Vagina (tissue), 2 donors: ENCODE data around the gene CTDSPL2. TPM values are rescaled to one million over a fixed set of nuclear protein-coding genes. Genes with fewer than 3 reads are reported as not detected.
"Not testable (repeated sequence)": the region's sequence is repeated elsewhere in the genome, so short reads cannot be mapped to it uniquely, and the experiment has no call there.

Source experiments
- DNase-seq, 2 donors: peaks; one replicate each; pipeline ENCODE4 v3.0.0-alpha.2; 2017; ENCODE audit errors: extremely low spot score in 2 of 2
- H3K27ac ChIP-seq: fragments of 200-600 bp; sonication (generic); one replicate; pipeline ENCODE4 v1.5.1; 2019
- H3K27me3 ChIP-seq: fragments of 200-600 bp; sonication (generic); one replicate; pipeline ENCODE4 v1.5.1; 2019
- H3K36me3 ChIP-seq, 2 donors: fragments of 200-600 bp; sonication (generic); one replicate each; pipeline ENCODE4 v1.5.1; 2017 to 2019
- H3K4me1 ChIP-seq: fragments of 200-600 bp; sonication (generic); one replicate; pipeline ENCODE4 v1.5.1; 2019
- H3K4me3 ChIP-seq, 2 donors: fragments of 200-600 bp; sonication (generic); 1 replicate in 1 of 2; 2 replicates in 1 of 2; pipeline ENCODE4 v1.5.1; 2016 to 2019
- H3K9me3 ChIP-seq: fragments of 200-600 bp; sonication (generic); one replicate; pipeline ENCODE4 v1.5.1; 2019
- POLR2A ChIP-seq, 2 donors: fragments of 450-650 bp; IDR thresholded peaks; one replicate each; pipeline ENCODE4 v1.6.1; 2017; ENCODE audit warnings: antibody characterized with exemption in 2 of 2, mild to moderate bottlenecking in 2 of 2, moderate library complexity in 2 of 2
- POLR2AphosphoS5 ChIP-seq, 2 donors: sonication (generic); formaldehyde crosslinking; IDR thresholded peaks; one replicate each; pipeline ENCODE4 v1.9.0; 2017; ENCODE audit warnings: antibody characterized with exemption in 2 of 2, mild to moderate bottlenecking in 2 of 2, low read depth in 1 of 2; ENCODE audit not compliant: insufficient read depth in 1 of 2
- intact Hi-C: fragments of 100-400 bp; cut with DNase I; formaldehyde crosslinking; loops from one replicate; pipeline ENCODE4 v1.15.1; 2023
- total RNA-seq: library from RNA; depleted of rRNA; stranded (reverse); fragments of >200 nt; gene quantifications from one replicate; pipeline ENCODE4 v1.2.3, GENCODE V29; 2016
- TF ChIP-seq, protein P1 (sequence below), 3 experiments: fragments of 450-650 bp in 2 of 3; fragments of 200-600 bp in 1 of 3; sonication (generic) in 1 of 3; IDR thresholded peaks; one replicate each; pipeline ENCODE4 v1.5.1; 2017 to 2019; ENCODE audit warnings: antibody characterized with exemption in 3 of 3, mild to moderate bottlenecking in 2 of 3, moderate library complexity in 2 of 3

CTDSPL2 gene
- total RNA-seq, 1 donor from 2014 or later = 37.1 TPM

DNA sequence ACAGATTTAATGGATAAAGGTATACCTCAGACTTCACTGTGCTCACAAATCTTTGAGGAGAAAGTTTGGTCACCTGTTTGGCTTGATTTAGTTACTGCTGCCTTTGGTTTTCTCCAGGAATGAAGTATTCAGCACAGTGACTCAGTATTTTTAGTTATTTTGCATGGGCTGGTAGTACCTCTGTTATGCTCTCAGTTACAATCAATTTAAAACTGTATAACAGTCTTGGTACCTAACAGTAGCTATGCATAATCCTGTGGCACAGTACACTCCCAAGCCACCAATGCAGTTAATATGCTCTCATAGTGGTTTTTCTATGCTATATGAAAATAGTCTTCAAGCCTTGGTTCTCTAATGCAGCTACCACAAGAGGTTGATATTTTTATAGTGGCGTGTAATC is 97.6 kb downstream of the CTDSPL2 start:
- peaks cover 0 to 5% of the 10 kb centered on the region in 2 donors for H3K36me3 ChIP-seq
- H3K4me3 ChIP-seq = no peak overlapping the region
- H3K27me3 ChIP-seq = no peaks in the 10 kb centered on the region
- no peaks in the 10 kb centered on the region for H3K9me3 ChIP-seq
- no peak for TF ChIP-seq POLR2AphosphoS5 (IDR thresholded peaks at IDR 0.05; ENCODE audit: insufficient read depth in 1 of 2, low read depth in 1 of 2)
- no peak for TF ChIP-seq POLR2A (IDR thresholded peaks at IDR 0.05)
- no peak overlapping the region for H3K27ac ChIP-seq
- no peak for DNase-seq
- H3K4me1 ChIP-seq = no peaks in the 10 kb centered on the region
- intact Hi-C loops = no loop called here

DNA sequence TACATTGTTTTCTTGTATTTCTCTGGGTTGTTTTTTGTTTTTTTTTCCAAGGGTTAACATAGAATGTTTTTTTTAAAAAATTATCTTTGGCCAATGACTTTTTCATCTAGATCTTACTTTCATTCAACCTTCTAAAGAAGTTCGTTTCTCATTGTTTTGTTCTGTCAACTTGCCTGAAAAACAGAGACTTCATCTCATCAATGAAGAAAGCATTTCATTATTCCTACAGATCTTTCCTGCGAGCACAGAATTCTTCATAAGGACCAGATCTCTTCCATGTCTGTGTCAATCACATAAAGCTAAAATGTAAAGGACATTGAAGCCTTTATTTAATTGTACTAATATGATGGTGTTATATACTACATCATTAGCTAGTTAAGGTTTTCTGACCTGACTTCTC is 99.8 kb downstream of the CTDSPL2 start:
- Histone ChIP-seq H3K9me3 (no peaks in the 10 kb centered on the region), H3K4me1 (no peaks in the 10 kb centered on the region), H3K27ac (no peak overlapping the region), H3K4me3 (no peak overlapping the region), H3K27me3 (no peaks in the 10 kb centered on the region), H3K36me3 (peaks cover 0 to 2% of the 10 kb centered on the region in 2 donors)
- TF ChIP-seq, protein P1, sequence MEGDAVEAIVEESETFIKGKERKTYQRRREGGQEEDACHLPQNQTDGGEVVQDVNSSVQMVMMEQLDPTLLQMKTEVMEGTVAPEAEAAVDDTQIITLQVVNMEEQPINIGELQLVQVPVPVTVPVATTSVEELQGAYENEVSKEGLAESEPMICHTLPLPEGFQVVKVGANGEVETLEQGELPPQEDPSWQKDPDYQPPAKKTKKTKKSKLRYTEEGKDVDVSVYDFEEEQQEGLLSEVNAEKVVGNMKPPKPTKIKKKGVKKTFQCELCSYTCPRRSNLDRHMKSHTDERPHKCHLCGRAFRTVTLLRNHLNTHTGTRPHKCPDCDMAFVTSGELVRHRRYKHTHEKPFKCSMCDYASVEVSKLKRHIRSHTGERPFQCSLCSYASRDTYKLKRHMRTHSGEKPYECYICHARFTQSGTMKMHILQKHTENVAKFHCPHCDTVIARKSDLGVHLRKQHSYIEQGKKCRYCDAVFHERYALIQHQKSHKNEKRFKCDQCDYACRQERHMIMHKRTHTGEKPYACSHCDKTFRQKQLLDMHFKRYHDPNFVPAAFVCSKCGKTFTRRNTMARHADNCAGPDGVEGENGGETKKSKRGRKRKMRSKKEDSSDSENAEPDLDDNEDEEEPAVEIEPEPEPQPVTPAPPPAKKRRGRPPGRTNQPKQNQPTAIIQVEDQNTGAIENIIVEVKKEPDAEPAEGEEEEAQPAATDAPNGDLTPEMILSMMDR (IDR thresholded peaks at IDR 0.05) = no peak
- TF ChIP-seq POLR2AphosphoS5 (IDR thresholded peaks at IDR 0.05; ENCODE audit: insufficient read depth in 1 of 2, low read depth in 1 of 2) (no peak), POLR2A (IDR thresholded peaks at IDR 0.05) (no peak)
- intact Hi-C loops = no loop called here
- DNase-seq = no peak

DNA sequence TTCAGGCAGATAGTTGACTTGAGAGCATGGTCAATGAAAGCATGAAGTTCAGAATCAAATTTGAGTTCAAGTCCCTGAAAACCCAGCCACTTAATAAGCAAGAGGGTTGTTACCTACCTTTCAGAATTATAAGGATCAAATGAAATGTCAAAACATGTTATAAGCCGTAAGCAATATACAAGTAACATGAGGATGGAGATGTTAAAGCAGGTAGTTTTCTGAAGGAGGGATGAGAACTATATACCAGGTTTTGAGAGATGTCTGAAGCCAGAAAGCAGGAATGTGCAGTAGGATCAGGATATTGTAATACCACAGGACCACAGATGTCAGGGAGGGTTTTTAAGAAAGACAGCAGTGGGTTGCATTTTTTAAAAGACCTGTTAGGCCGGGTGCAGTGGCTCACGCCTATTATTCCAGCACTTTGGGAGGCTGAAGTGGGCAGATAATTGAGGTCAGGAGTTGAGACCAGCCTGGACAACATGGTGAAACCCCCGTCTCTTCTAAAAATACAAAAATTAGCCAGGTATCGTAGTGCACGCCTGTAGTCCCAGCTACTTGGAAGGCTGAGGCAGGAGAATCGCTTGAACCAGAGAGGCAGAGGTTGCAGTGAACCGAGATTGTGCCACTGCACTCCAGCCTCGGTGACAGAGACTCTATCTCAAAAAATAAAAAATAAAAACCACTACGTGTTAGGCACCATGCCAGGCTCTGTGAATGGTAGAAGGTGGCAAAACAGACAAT is 102.6 kb downstream of the CTDSPL2 start:
- Histone ChIP-seq H3K4me1 (peaks cover 4% of the 10 kb centered on the region), H3K27me3 (no peaks in the 10 kb centered on the region), H3K27ac (no peak overlapping the region), H3K36me3 (no peaks in the 10 kb centered on the region), H3K9me3 (no peaks in the 10 kb centered on the region), H3K4me3 (no peak overlapping the region)
- TF ChIP-seq, protein P1 (IDR thresholded peaks at IDR 0.05) = no peak
- TF ChIP-seq POLR2A (IDR thresholded peaks at IDR 0.05) (no peak), POLR2AphosphoS5 (IDR thresholded peaks at IDR 0.05; ENCODE audit: insufficient read depth in 1 of 2, low read depth in 1 of 2) (no peak)
- no peak for DNase-seq
- intact Hi-C loops = no loop called here

DNA sequence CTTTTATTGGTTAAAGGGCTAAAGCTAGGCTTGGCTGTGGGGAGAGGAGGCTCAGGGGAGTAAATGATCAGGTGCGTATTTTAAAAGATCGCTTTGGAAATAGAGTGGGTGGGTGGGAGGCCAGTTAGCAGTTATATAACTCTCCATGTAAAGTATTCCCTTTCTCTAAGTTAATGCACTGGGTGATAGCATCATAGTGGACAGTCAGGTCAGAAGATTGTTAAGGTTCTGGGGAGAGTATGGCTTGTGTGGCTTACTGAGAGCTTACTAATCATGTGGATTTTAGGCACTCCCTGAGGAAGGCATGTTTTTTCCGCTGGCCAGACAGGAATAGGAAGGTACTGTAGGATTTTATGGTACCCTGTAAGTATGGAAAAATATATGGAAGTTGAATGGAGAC is 103.2 kb downstream of the CTDSPL2 start:
- Histone ChIP-seq H3K4me3 (no peak overlapping the region), H3K4me1 (peaks cover 10% of the 10 kb centered on the region), H3K9me3 (no peaks in the 10 kb centered on the region), H3K27ac (no peak overlapping the region), H3K36me3 (no peaks in the 10 kb centered on the region), H3K27me3 (no peaks in the 10 kb centered on the region)
- no peak for DNase-seq
- intact Hi-C loops = no loop called here
- TF ChIP-seq, protein P1 (IDR thresholded peaks at IDR 0.05) = no peak
- TF ChIP-seq POLR2AphosphoS5 (IDR thresholded peaks at IDR 0.05; ENCODE audit: insufficient read depth in 1 of 2, low read depth in 1 of 2) (no peak), POLR2A (IDR thresholded peaks at IDR 0.05) (no peak)

DNA sequence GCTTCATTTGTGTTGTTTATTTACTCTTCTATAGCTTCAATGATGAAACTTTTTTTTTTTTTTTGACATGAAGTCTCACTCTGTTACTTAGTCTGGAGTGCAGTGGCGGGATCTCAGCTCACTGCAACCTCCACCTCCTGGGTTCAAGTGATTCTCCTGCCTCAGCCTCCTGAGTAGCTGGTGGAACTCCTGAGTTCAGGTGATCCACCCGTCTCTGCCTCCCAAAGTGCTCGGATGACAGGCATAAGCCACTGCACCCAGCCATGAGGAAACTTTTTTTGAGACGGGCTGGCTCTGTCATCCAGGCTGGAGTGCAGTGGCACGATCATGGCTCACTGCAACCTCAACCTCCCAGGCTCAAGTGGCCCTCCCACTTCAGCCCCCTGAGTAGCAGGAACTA is 104.8 kb downstream of the CTDSPL2 start:
- H3K4me3 ChIP-seq, H3K27me3 ChIP-seq, DNase-seq, intact Hi-C loops, H3K9me3 ChIP-seq, H3K36me3 ChIP-seq, H3K27ac ChIP-seq: not testable (repeated sequence)
- H3K4me1 ChIP-seq = peaks cover 16% of the 10 kb centered on the region

GRCh38 chr15:44532689-44533088 is 105.3 kb downstream of the CTDSPL2 start:
- no peak overlapping the region for H3K27ac ChIP-seq
- no peaks in the 10 kb centered on the region for H3K36me3 ChIP-seq
- H3K27me3 ChIP-seq = no peaks in the 10 kb centered on the region
- intact Hi-C loops = no loop called here
- DNase-seq = no peak
- no peaks in the 10 kb centered on the region for H3K9me3 ChIP-seq
- no peak overlapping the region for H3K4me3 ChIP-seq
- no peak for TF ChIP-seq POLR2AphosphoS5 (IDR thresholded peaks at IDR 0.05; ENCODE audit: insufficient read depth in 1 of 2, low read depth in 1 of 2)
- TF ChIP-seq, protein P1 (IDR thresholded peaks at IDR 0.05) = no peak
- TF ChIP-seq POLR2A (IDR thresholded peaks at IDR 0.05) = no peak
- peaks cover 16% of the 10 kb centered on the region for H3K4me1 ChIP-seq
